OCI-LY7 (cell line): ENCODE results near the gene ADAMTS6.

Experiments used
- CTCF ChIP-seq: fragments of 200-600 bp; sonication (generic); conservative IDR thresholded peaks from 2 replicates; pipeline ENCODE4 v1.5.1; 2014; ENCODE audit warnings: mild to moderate bottlenecking, antibody characterized with exemption, low read length, moderate library complexity, mixed read lengths
- EZH2phosphoT487 ChIP-seq: fragments of 200-600 bp; sonication (generic); IDR thresholded peaks from 2 replicates; pipeline ENCODE4 v1.6.1; 2018; ENCODE audit warnings: low read depth, borderline replicate concordance, mild to moderate bottlenecking, mixed run types, antibody characterized with exemption, low read length, moderate library complexity, mixed read lengths

DNA sequence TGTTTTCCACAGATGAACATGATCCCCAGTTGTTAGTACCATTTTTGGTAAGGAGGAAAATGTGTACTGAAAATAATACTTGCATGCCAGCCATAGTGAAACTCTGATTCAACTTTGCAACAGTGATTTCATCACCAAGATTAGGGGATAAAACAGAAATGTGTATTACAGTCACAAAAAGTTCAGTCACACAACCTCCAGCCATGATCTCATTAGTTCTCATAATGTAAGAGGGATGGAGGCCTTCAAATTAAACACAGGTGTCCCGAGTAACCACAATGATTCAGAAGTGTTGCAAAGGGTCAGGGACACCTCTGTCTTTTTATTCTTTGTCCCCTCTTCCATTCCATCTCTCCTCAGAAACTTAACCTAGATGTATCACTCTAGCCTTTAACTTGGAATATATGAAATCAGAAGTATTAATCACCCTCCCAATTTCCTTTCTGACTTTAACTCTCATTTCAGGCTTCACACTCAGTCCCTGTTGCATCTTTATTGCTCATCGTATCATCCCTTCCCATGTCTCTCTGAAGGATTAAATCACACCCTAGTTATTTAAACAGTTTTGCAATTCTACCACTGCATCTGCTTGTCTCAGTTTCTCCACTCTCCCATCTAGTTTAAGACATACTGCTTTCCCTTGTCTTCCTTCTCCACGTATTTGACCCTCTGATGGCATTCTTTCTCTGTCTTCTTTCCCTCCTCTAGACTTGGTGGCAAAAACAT, 291.2 kb downstream of the ADAMTS6 start:
- no peak for TF ChIP-seq CTCF
- no peak for TF ChIP-seq EZH2phosphoT487
